Immature natural killer cell (primary cell): Measurements from ENCODE around the gene GRIK1. TPM values are rescaled to one million over a fixed set of nuclear protein-coding genes. Genes with fewer than 3 reads are reported as not detected.

Experiments used
- DNase-seq, 3 donors: peaks; one replicate each; pipeline ENCODE4 v3.0.0; 2022; ENCODE audit warnings: mixed read lengths in 1 of 3
- H3K27ac Mint-ChIP-seq, 6 donors: one replicate each; pipeline ENCODE4 v1.8.0; 2020; ENCODE audit warnings: mixed read lengths in 6 of 6, mild to moderate bottlenecking in 5 of 6, inconsistent platforms in 4 of 6, moderate library complexity in 3 of 6
- H3K27me3 Mint-ChIP-seq, 3 donors: one replicate each; pipeline ENCODE4 v1.8.0; 2020 to 2021; ENCODE audit warnings: low read depth in 3 of 3, mild to moderate bottlenecking in 3 of 3, mixed read lengths in 3 of 3, moderate library complexity in 3 of 3, inconsistent platforms in 1 of 3
- H3K36me3 Mint-ChIP-seq, 3 donors: one replicate each; pipeline ENCODE4 v1.8.0; 2020; ENCODE audit warnings: mixed read lengths in 3 of 3, inconsistent platforms in 2 of 3, mild to moderate bottlenecking in 2 of 3
- H3K4me1 Mint-ChIP-seq, 2 donors: one replicate each; pipeline ENCODE4 v1.8.0; 2020; ENCODE audit warnings: inconsistent platforms in 2 of 2, mild to moderate bottlenecking in 2 of 2, mixed read lengths in 2 of 2, moderate library complexity in 1 of 2
- H3K4me3 Mint-ChIP-seq, 5 donors: one replicate each; pipeline ENCODE4 v1.8.0; 2020; ENCODE audit warnings: mild to moderate bottlenecking in 5 of 5, mixed read lengths in 5 of 5, inconsistent platforms in 3 of 5, moderate library complexity in 3 of 5
- H3K9me3 Mint-ChIP-seq, 6 donors: one replicate each; pipeline ENCODE4 v1.8.0; 2020; ENCODE audit warnings: mild to moderate bottlenecking in 6 of 6, mixed read lengths in 6 of 6, inconsistent platforms in 4 of 6, moderate library complexity in 3 of 6
- polyA plus RNA-seq, 3 donors: library from polyadenylated mRNA; unstranded; fragments of 300-500 nt; fragmentation: Illumina TruSeq; gene quantifications; one replicate each; pipeline ENCODE4 v1.2.3, GENCODE V29; 2021

Gene GRIK1
- polyA plus RNA-seq, 3 donors from 2014 or later: not detected

DNA sequence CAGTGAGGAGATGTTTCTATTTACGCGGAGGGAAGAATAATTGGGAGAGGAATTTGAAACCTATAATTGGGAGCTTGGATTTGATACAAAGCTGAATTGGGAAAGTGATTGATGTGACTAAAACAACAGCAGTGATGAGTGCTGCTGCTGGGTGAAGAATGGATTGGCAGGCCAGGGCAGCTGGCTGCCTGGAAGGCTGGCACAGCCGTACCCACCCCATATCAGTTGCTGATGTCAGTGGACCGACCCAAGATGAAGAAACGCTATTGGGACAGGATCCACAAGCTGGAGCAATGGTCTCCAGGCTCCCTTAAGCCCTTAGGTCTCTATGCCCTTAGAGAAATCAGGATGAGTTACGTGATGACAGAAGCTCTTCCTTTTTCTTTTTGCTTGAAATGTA is 47.4 kb downstream of the GRIK1 start:
- Mint-ChIP-seq H3K9me3 (peaks cover 3 to 33% (median 16%) of the 10 kb centered on the region in 6 donors), H3K4me1 (no peaks in the 10 kb centered on the region), H3K4me3 (no peak overlapping the region), H3K27me3 (no peaks in the 10 kb centered on the region), H3K36me3 (no peaks in the 10 kb centered on the region), H3K27ac (no peak overlapping the region)
- DNase-seq: no peak

DNA sequence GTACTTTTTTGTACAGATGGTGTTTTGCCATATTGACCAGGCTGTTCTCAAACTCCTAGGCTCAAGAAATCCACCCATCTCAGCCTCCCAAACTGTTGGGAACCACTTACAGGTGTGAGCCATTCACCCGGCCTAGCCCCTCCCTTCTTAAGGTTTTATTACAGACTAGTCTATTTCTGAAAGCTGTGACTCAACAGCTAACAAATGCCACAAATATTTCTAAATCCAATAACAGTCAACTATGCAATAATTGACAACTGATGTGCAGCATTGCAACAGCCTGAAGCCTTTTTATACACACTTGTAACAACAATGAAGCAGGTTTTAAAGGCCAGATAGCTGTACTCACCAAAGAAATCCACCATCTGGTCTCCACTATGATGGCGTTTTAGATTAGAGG is 51.4 kb downstream of the GRIK1 start:
- Mint-ChIP-seq H3K4me1 (no peaks in the 10 kb centered on the region), H3K27me3 (no peaks in the 10 kb centered on the region), H3K36me3 (no peaks in the 10 kb centered on the region), H3K4me3 (no peak overlapping the region), H3K9me3 (peaks cover 0 to 13% (median 9%) of the 10 kb centered on the region in 6 donors), H3K27ac (no peak overlapping the region)
- DNase-seq: no peak

- no peaks in the 10 kb centered on the region for H3K36me3 Mint-ChIP-seq
- DNase-seq: no peak
- no peaks in the 10 kb centered on the region for H3K4me1 Mint-ChIP-seq
- H3K27me3 Mint-ChIP-seq: no peaks in the 10 kb centered on the region
- peaks cover 0 to 18% (median 9%) of the 10 kb centered on the region in 6 donors for H3K9me3 Mint-ChIP-seq
- H3K27ac Mint-ChIP-seq: no peak overlapping the region
- H3K4me3 Mint-ChIP-seq: no peak overlapping the region
These were observed 52.3 kb downstream of the GRIK1 start for GRCh38 chr21:29887313-29888009.

DNA sequence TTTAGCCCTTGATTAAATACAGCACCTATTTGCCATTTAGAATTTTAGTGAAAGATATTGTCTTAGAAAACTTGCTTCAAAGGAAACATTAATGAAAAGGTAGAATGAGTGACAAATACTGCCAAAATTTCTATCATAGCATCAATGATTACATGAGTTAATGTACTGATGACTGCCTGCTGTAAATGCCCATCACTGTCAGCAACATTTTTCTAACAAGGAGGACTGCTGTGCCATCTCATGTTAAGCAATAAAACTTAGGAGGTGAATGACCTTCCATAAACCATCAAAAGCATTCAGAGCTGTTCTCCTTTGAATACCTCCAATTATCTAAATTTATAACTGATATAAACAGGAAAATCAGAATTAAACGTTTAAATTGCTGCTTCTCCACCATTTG is 54.3 kb downstream of the GRIK1 start:
- Mint-ChIP-seq H3K27ac (no peak overlapping the region), H3K4me1 (no peaks in the 10 kb centered on the region), H3K36me3 (no peaks in the 10 kb centered on the region), H3K27me3 (no peaks in the 10 kb centered on the region), H3K9me3 (peaks cover 0 to 18% (median 7%) of the 10 kb centered on the region in 6 donors), H3K4me3 (no peak overlapping the region)
- DNase-seq: no peak

DNA sequence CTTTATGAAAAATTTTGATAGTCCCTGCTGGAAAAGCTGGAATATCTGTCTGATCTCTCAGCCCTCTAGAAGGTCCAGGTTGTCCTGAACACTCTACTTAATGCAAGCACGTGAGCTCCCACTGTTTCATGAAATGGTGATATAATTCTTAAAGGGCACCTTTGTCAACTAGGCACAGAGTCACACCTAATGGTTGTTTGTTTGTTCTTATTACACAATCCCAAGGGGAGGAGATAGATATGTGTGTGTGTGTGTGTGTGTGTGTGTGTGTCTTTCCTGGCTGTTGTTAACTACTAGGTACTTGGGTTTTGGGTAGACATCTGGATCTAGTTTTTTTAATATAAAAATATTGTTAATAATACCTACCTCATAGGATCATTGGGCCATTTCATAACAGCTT is 63.9 kb downstream of the GRIK1 start:
- no peaks in the 10 kb centered on the region for H3K4me1 Mint-ChIP-seq
- H3K9me3 Mint-ChIP-seq: peaks cover 2 to 38% (median 10%) of the 10 kb centered on the region in 6 donors
- H3K27ac Mint-ChIP-seq: no peak overlapping the region
- H3K4me3 Mint-ChIP-seq: no peak overlapping the region
- no peaks in the 10 kb centered on the region for H3K36me3 Mint-ChIP-seq
- DNase-seq: no peak
- peaks cover 0 to 2% (median 0%) of the 10 kb centered on the region in 3 donors for H3K27me3 Mint-ChIP-seq

DNA sequence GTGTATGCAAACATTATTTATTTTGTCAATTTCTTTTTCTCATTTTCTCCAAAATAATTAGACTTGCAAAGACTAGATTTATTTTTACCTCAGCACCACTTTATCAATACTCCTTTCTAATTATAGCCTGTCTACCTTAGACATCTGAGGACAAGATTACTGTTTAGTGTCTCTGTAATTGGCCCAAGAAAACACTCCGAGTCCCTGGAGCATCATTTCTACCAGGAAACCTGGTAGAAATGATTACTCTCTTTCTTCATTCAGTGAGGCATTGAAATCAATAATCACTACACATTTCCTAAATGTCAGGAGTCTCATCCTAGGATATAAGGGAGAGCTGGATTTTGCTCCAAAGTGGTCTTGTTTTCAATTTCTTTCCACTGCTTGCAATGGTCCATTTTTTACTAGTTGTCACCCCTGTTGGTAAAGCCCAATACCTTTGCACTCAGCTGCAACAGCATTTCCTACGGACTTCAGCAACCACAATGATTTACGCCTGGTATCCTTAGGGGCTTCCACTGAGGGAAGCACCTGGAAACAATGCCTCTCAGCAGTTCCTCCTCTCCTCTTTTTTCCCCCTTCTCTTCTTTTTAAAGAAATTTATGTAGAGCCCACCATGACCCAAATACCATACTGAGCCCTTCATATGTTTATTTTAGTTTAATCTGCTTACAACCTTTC is 64.6 kb downstream of the GRIK1 start:
- peaks cover 2 to 34% (median 7%) of the 10 kb centered on the region in 6 donors for H3K9me3 Mint-ChIP-seq

GRCh38 chr21:29873908-29874307 is 65.9 kb downstream of the GRIK1 start:
- H3K27me3 Mint-ChIP-seq: peaks cover 0 to 2% (median 0%) of the 10 kb centered on the region in 3 donors
- H3K4me3 Mint-ChIP-seq: no peak overlapping the region
- H3K27ac Mint-ChIP-seq: no peak overlapping the region
- DNase-seq: no peak
- peaks cover 2 to 31% (median 7%) of the 10 kb centered on the region in 6 donors for H3K9me3 Mint-ChIP-seq
- H3K4me1 Mint-ChIP-seq: no peaks in the 10 kb centered on the region
- no peaks in the 10 kb centered on the region for H3K36me3 Mint-ChIP-seq

More for the DNA sequence above, 64.6 kb downstream of the GRIK1 start:
- Mint-ChIP-seq H3K27me3 (peaks cover 0 to 2% (median 0%) of the 10 kb centered on the region in 3 donors), H3K27ac (no peak overlapping the region), H3K4me3 (no peak overlapping the region), H3K36me3 (no peaks in the 10 kb centered on the region), H3K4me1 (no peaks in the 10 kb centered on the region)
- no peak for DNase-seq

DNA sequence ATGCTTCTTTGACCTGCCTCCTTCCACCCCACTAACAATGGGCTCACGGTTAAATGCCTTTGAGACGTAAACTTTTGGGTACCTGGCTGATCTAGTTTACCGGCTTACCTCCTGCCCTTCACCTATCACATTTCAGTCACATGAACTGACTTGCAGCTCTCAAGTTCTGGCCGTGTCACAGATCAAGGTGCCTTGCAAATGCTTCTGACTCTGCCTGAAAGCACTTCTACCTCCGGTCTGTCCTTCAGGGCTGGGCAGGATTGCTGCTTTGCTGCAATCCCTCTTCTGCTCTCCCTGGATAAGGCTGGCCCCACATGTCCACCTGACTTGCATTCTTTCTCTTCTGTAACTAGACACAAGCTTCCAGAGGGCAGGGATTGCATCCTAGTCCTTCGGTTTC is 69.0 kb downstream of the GRIK1 start:
- H3K36me3 Mint-ChIP-seq: no peaks in the 10 kb centered on the region
- peaks cover 0 to 2% (median 0%) of the 10 kb centered on the region in 3 donors for H3K27me3 Mint-ChIP-seq
- H3K27ac Mint-ChIP-seq: no peak overlapping the region
- DNase-seq: no peak
- no peaks in the 10 kb centered on the region for H3K4me1 Mint-ChIP-seq
- no peak overlapping the region for H3K4me3 Mint-ChIP-seq
- H3K9me3 Mint-ChIP-seq: peaks cover 0 to 22% (median 8%) of the 10 kb centered on the region in 6 donors

- no peak overlapping the region for H3K4me3 Mint-ChIP-seq
- H3K9me3 Mint-ChIP-seq: peaks cover 0 to 21% (median 5%) of the 10 kb centered on the region in 6 donors
- H3K27ac Mint-ChIP-seq: no peak overlapping the region
- no peaks in the 10 kb centered on the region for H3K4me1 Mint-ChIP-seq
- H3K36me3 Mint-ChIP-seq: no peaks in the 10 kb centered on the region
- DNase-seq: no peak
- peaks cover 0 to 2% (median 0%) of the 10 kb centered on the region in 3 donors for H3K27me3 Mint-ChIP-seq
These were observed 72.0 kb downstream of the GRIK1 start for GRCh38 chr21:29867796-29868195.

DNA sequence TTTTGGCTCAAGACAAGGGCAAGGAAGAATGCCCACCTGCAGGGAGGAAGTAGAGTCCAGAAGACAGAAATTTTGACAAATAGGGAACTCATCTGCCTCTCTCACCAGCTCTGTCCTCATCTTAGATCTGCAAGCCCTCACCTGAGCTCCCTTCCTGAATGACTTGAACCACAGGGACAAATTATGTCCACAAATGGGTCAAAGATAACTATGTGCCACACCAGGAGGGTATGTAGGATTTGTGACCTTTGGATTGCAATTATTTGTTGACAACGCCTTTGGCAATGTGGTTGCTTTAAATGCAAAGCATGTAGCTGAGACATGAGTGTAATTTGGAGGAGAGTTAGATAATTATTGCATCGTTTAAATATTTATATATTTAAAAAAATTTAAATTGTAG is 79.5 kb downstream of the GRIK1 start:
- H3K4me1 Mint-ChIP-seq: no peaks in the 10 kb centered on the region
- H3K27ac Mint-ChIP-seq: no peak overlapping the region
- H3K36me3 Mint-ChIP-seq: no peaks in the 10 kb centered on the region
- no peak overlapping the region for H3K4me3 Mint-ChIP-seq
- no peak for DNase-seq
- H3K27me3 Mint-ChIP-seq: no peaks in the 10 kb centered on the region
- H3K9me3 Mint-ChIP-seq: peaks cover 0 to 12% (median 3%) of the 10 kb centered on the region in 6 donors

DNA sequence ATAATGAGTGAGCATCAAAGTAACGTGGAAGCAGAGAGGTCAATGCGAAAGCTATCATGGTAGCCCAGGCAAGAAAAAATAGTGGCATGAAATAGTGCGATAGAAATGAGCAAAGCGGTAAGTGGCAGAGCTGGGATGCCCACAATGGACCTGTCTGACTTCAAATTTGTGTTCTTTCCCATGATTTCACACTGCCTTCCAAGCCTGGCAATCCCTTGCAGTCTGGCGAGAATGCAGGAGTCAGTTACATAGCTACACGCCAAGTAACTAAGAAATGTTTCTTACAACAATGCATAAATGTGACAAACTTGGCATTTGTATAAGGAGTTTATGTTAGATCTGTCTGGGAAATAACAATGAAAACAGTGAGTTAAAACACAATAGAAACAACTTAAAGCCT is 82.6 kb downstream of the GRIK1 start:
- DNase-seq: no peak
- Mint-ChIP-seq H3K36me3 (no peaks in the 10 kb centered on the region), H3K4me3 (no peak overlapping the region), H3K4me1 (no peaks in the 10 kb centered on the region), H3K27ac (no peak overlapping the region), H3K27me3 (peaks cover 0 to 2% (median 0%) of the 10 kb centered on the region in 3 donors), H3K9me3 (peaks cover 0 to 8% (median under 1%) of the 10 kb centered on the region in 6 donors)

DNA sequence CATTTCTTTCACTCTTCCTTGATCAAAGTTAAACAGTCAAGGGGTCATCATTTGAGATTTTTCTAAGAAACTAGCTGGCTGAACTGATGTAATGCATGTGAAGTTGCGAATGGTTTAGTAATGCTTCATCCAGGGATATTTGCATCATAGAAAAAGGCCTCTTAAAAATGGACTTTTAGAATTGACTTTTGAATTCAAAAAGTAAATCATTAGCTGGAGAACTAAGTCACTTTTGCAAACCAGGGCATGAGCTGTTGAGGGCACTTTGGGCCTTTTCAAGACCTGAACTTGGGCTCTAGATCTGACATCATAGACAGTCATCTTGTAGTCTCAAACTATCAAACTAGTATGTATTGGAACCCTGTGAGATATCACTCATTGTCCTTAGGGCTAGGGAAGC is 85.0 kb downstream of the GRIK1 start:
- Mint-ChIP-seq H3K27me3 (peaks cover 0 to 2% (median 0%) of the 10 kb centered on the region in 3 donors), H3K27ac (no peak overlapping the region), H3K9me3 (peaks cover 0 to 3% (median under 1%) of the 10 kb centered on the region in 6 donors), H3K36me3 (no peaks in the 10 kb centered on the region), H3K4me3 (no peak overlapping the region), H3K4me1 (no peaks in the 10 kb centered on the region)
- DNase-seq: no peak

GRCh38 chr21:29851611-29852010 is 88.2 kb downstream of the GRIK1 start:
- Mint-ChIP-seq H3K4me1 (no peaks in the 10 kb centered on the region), H3K27ac (no peak overlapping the region), H3K27me3 (peaks cover 0 to 2% (median 0%) of the 10 kb centered on the region in 3 donors)

DNA sequence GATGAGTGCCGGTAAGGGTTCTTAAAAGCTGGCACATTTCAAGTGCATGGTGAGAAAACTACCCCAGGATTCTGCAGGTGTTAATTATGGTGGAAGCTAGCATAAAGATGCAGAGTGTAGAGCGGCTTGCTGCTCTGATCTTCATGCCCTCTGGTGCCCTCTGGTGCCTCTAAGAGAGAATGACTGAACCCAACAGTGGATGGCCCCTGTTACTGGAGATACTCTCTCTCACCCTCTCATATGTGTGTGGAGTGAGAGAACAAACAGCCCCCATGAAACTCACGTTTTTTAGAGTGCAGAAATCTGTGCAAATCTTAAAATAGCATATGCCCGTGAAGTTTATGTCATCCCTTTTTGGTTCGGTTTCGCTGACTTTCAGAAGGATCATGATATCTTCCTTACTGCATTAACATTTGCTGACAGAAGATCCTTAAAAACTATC is 90.0 kb downstream of the GRIK1 start:
- H3K27me3 Mint-ChIP-seq: peaks cover 0 to 2% (median 2%) of the 10 kb centered on the region in 3 donors
- H3K4me3 Mint-ChIP-seq: no peak overlapping the region
- H3K9me3 Mint-ChIP-seq: peaks cover 0 to 7% (median 2%) of the 10 kb centered on the region in 6 donors
- no peak overlapping the region for H3K27ac Mint-ChIP-seq
- peak in 1 of 3 donors; percentile 1 for DNase-seq
- H3K4me1 Mint-ChIP-seq: no peaks in the 10 kb centered on the region
- H3K36me3 Mint-ChIP-seq: no peaks in the 10 kb centered on the region

More at GRCh38 chr21:29851611-29852010, 88.2 kb downstream of the GRIK1 start:
- no peak overlapping the region for H3K4me3 Mint-ChIP-seq
- DNase-seq: no peak
- peaks cover 0 to 4% (median 2%) of the 10 kb centered on the region in 6 donors for H3K9me3 Mint-ChIP-seq
- H3K36me3 Mint-ChIP-seq: no peaks in the 10 kb centered on the region
